HCT116 (cell line): ENCODE measurements around the gene OR8D4. TPM values are rescaled to one million over a fixed set of nuclear protein-coding genes. Genes with fewer than 3 reads are reported as not detected.

ENCODE experiments used
- ATAC-seq: fragments of 200-7000 bp; cut with Tn5 transposase; 2 replicates; pipeline ENCODE4 v1.9.1; 2020; ENCODE audit warnings: mild to moderate bottlenecking, moderate library complexity
- BruUV-seq: library from RNA; stranded (reverse); fragments of 400-500 nt; replicated peaks from 2 replicates; lab custom pipeline; 2021; lab: Mats Ljungman, UMichigan
- CTCF ChIA-PET: fragments of 300-600 bp; sonication (Branson Sonifier 250); formaldehyde crosslinking; loops from one replicate; lab custom pipeline; 2021; ENCODE audit warnings: antibody characterized with exemption; lab: Charles Lee
- POLR2A ChIA-PET: fragments of 300-600, 350-600 bp; sonication (Branson Sonifier 250); formaldehyde crosslinking; loops from one replicate; lab custom pipeline; 2021; ENCODE audit warnings: antibody characterized with exemption; lab: Charles Lee
- RAD21 ChIA-PET, 2 experiments: fragments of 300-600 bp; sonication (Branson Sonifier 250); formaldehyde crosslinking; loops; one replicate each; lab custom pipeline; 2023; ENCODE audit warnings: low total read pairs in 2 of 2; ENCODE audit not compliant: uncharacterized antibody in 2 of 2, unreplicated experiment in 2 of 2, low non-redundant PET in 1 of 2; lab: Charles Lee
- DNase-seq: peaks from one replicate; pipeline ENCODE4 v3.0.0-alpha.2; 2010; ENCODE audit warnings: low read depth, low spot score
- H2AFZ ChIP-seq: fragments of 200-600 bp; shearing (Covaris generic), sonication (generic); 2 replicates; pipeline ENCODE4 v1.6.1; 2017; ENCODE audit warnings: low read depth, mixed run types, mixed read lengths, antibody characterized with exemption, low read length; ENCODE audit not compliant: poor library complexity, severe bottlenecking
- H3K27ac ChIP-seq: 2 replicates; pipeline ENCODE4 v1.5.1; 2012; ENCODE audit warnings: low read depth, low read length
- H3K27me3 ChIP-seq: fragments of 200-600 bp; sonication (generic); 2 replicates; pipeline ENCODE4 v1.6.1; 2016; ENCODE audit warnings: mixed run types, low read length, mixed read lengths; ENCODE audit not compliant: insufficient read depth
- H3K36me3 ChIP-seq, 2 experiments: fragments of 200-500 bp in 1 of 2; fragments of 200-600 bp in 1 of 2; sonication (Bioruptor generic) in 1 of 2; sonication (generic) in 1 of 2; 2 replicates each; pipeline versions ENCODE4 v1.5.1 to v1.6.1; 2014 to 2016; ENCODE audit warnings: low read length in 2 of 2, inconsistent platforms in 1 of 2, mixed read lengths in 1 of 2, mixed run types in 1 of 2; ENCODE audit not compliant: insufficient read depth in 2 of 2, control insufficient read depth in 1 of 2
- H3K4me1 ChIP-seq, 2 experiments: fragments of 200-600 bp in 1 of 2; sonication (generic) in 1 of 2; 2 replicates each; pipeline versions ENCODE4 v1.5.1 to v1.6.1; 2012 to 2017; ENCODE audit warnings: low read length in 2 of 2, inconsistent platforms in 1 of 2, mild to moderate bottlenecking in 1 of 2, mixed read lengths in 1 of 2, mixed run types in 1 of 2, moderate library complexity in 1 of 2; ENCODE audit not compliant: insufficient read depth in 2 of 2, control insufficient read depth in 1 of 2
- H3K4me2 ChIP-seq: fragments of 200-600 bp; sonication (generic); 2 replicates; pipeline ENCODE4 v1.6.1; 2017; ENCODE audit warnings: mixed run types, low read length, mixed read lengths
- H3K4me3 ChIP-seq, 2 experiments: fragments of 200-600 bp in 1 of 2; sonication (generic) in 1 of 2; replicated peaks in 1 of 2; 2 replicates each; pipeline ENCODE4 v1.5.1; 2011 to 2016; ENCODE audit warnings: low read length in 2 of 2, control low read depth in 1 of 2, low read depth in 1 of 2, mild to moderate bottlenecking in 1 of 2, mixed read lengths in 1 of 2, mixed run types in 1 of 2
- H3K79me2 ChIP-seq: fragments of 200-600 bp; sonication (generic); 2 replicates; pipeline ENCODE4 v1.6.1; 2017; ENCODE audit warnings: mild to moderate bottlenecking, mixed run types, low read length, moderate library complexity, mixed read lengths; ENCODE audit not compliant: insufficient read depth
- H3K9ac ChIP-seq: fragments of 200-600 bp; sonication (generic); 2 replicates; pipeline ENCODE4 v1.6.1; 2016; ENCODE audit warnings: low read length, mixed read lengths
- H3K9me2 ChIP-seq: fragments of 200-600 bp; sonication (generic), shearing (Covaris generic); 2 replicates; pipeline ENCODE4 v1.6.1; 2017; ENCODE audit warnings: mixed run types, mild to moderate bottlenecking, moderate library complexity; ENCODE audit not compliant: insufficient read depth
- H3K9me3 ChIP-seq, 2 experiments: fragments of 200-500 bp in 1 of 2; fragments of 200-600 bp in 1 of 2; sonication (Bioruptor generic) in 1 of 2; sonication (generic) in 1 of 2; 2 replicates each; pipeline ENCODE4 v1.6.1; 2014 to 2017; ENCODE audit warnings: low read length in 2 of 2, mixed read lengths in 2 of 2, inconsistent platforms in 1 of 2, low read depth in 1 of 2, mild to moderate bottlenecking in 1 of 2, mixed run types in 1 of 2, moderate library complexity in 1 of 2; ENCODE audit not compliant: control insufficient read depth in 1 of 2, insufficient read depth in 1 of 2
- H4K20me1 ChIP-seq: fragments of 200-600 bp; sonication (generic), shearing (Covaris generic); 2 replicates; pipeline ENCODE4 v1.6.1; 2017; ENCODE audit warnings: mixed run types, mild to moderate bottlenecking, moderate library complexity; ENCODE audit not compliant: insufficient read depth
- ATF3 ChIP-seq: IDR thresholded peaks from 2 replicates; pipeline ENCODE4 v1.6.1; 2012
- CTCF ChIP-seq, 3 experiments: fragments of 200-600 bp in 1 of 3; sonication (generic) in 1 of 3; IDR thresholded peaks in 2 of 3; conservative IDR thresholded peaks in 1 of 3; 2 replicates each; pipeline ENCODE4 v1.5.1; 2012 to 2017; ENCODE audit warnings: low read depth in 2 of 3, low read length in 2 of 3, antibody characterized with exemption in 1 of 3, borderline replicate concordance in 1 of 3, control low read depth in 1 of 3, mild to moderate bottlenecking in 1 of 3, mixed read lengths in 1 of 3, mixed run types in 1 of 3, moderate library complexity in 1 of 3; ENCODE audit not compliant: insufficient read depth in 1 of 3
- EGR1 ChIP-seq: IDR thresholded peaks from 2 replicates; pipeline ENCODE4 v1.6.1; 2012; ENCODE audit warnings: low read depth
- ELF1 ChIP-seq: IDR thresholded peaks from 2 replicates; pipeline ENCODE4 v1.6.1; 2012; ENCODE audit warnings: low read depth, borderline replicate concordance
- EZH2phosphoT487 ChIP-seq: fragments of 200-600 bp; IDR thresholded peaks from 2 replicates; pipeline ENCODE4 v1.6.1; 2018; ENCODE audit warnings: antibody characterized with exemption, borderline replicate concordance
- FOSL1 ChIP-seq: IDR thresholded peaks from 2 replicates; pipeline ENCODE4 v1.6.1; 2012; ENCODE audit warnings: low read depth
- MAX ChIP-seq: IDR thresholded peaks from 2 replicates; pipeline ENCODE4 v1.6.1; 2012
- SP1 ChIP-seq: IDR thresholded peaks from 2 replicates; pipeline ENCODE4 v1.6.1; 2012; ENCODE audit warnings: low read depth
- YY1 ChIP-seq: IDR thresholded peaks from 2 replicates; pipeline ENCODE4 v1.6.1; 2011; ENCODE audit warnings: low read length, low read depth, moderate library complexity, mild to moderate bottlenecking; ENCODE audit not compliant: insufficient replicate concordance; ENCODE audit errors: extremely low read depth
- ZBTB33 ChIP-seq: IDR thresholded peaks from 2 replicates; pipeline ENCODE4 v1.6.1; 2011; ENCODE audit warnings: mild to moderate bottlenecking, low read length, moderate library complexity; ENCODE audit not compliant: insufficient replicate concordance; ENCODE audit errors: extremely low read depth
- intact Hi-C: fragments of 100-400 bp; cut with micrococcal nuclease; formaldehyde crosslinking; loops from 2 replicates; pipeline ENCODE4 v1.10.0; 2022
- total RNA-seq: library from RNA; stranded (reverse); gene quantifications from one replicate; pipeline ENCODE4 v1.2.1, GENCODE V29; 2021; ENCODE audit not compliant: unreplicated experiment

The OR8D4 gene
- total RNA-seq, 1 experiment from 2014 or later: not detected

GRCh38 chr11:123945132-123945531 is 43.2 kb downstream of the OR8D4 start:
- H3K4me1 ChIP-seq: no peaks in the 10 kb centered on the region
- ChIA-PET RAD21 (no interaction called here), POLR2A (no interaction called here), CTCF (no interaction called here)
- intact Hi-C loops: no loop called here
- H3K27me3 ChIP-seq: 0 out of 2 replicates have a peak, but pooled peaks cover 6% of the 10 kb centered on the region
- no peaks in the 10 kb centered on the region for H3K9me3 ChIP-seq
- no peak overlapping the region for H2AFZ ChIP-seq
- no peak overlapping the region for H3K9ac ChIP-seq
- H3K4me3 ChIP-seq: no peak overlapping the region
- no peak overlapping the region for H3K27ac ChIP-seq
- H3K9me2 ChIP-seq: no peaks in the 10 kb centered on the region
- no peaks in the 10 kb centered on the region for H3K79me2 ChIP-seq
- BruUV-seq: no TSS peak
- DNase-seq (no peak), ATAC-seq (no peak)
- no peaks in the 10 kb centered on the region for H4K20me1 ChIP-seq
- no peaks in the 10 kb centered on the region for H3K36me3 ChIP-seq
- no peak overlapping the region for H3K4me2 ChIP-seq
- TF ChIP-seq ELF1 (no peak), ATF3 (no peak), SP1 (no peak), ZBTB33 (no peak), CTCF (IDR thresholded peaks at IDR 0.05 in 2 of 3, conservative IDR thresholded peaks at IDR 0.05 in 1 of 3; ENCODE audit: borderline replicate concordance in 1 of 3, insufficient read depth in 1 of 3, low read depth in 2 of 3, low read length in 2 of 3) (no peak), FOSL1 (no peak), MAX (no peak), EGR1 (no peak), EZH2phosphoT487 (no peak), YY1 (no peak)
